IPS DF 19.7 (cell line): ENCODE measurements around the gene ECM2.

ENCODE experiments used
- DNase-seq: peaks from one replicate; pipeline ENCODE4 v3.0.0-alpha.2; 2013; ENCODE audit warnings: low read depth, low spot score

ECM2 gene

GRCh38 chr9:92501671-92502393, 34.0 kb downstream of the ECM2 start:
- DNase-seq = no peak

GRCh38 chr9:92500725-92501124, 35.1 kb downstream of the ECM2 start:
- no peak for DNase-seq

- DNase-seq = no peak
Observed at GRCh38 chr9:92499701-92500100, 36.1 kb downstream of the ECM2 start.

DNA sequence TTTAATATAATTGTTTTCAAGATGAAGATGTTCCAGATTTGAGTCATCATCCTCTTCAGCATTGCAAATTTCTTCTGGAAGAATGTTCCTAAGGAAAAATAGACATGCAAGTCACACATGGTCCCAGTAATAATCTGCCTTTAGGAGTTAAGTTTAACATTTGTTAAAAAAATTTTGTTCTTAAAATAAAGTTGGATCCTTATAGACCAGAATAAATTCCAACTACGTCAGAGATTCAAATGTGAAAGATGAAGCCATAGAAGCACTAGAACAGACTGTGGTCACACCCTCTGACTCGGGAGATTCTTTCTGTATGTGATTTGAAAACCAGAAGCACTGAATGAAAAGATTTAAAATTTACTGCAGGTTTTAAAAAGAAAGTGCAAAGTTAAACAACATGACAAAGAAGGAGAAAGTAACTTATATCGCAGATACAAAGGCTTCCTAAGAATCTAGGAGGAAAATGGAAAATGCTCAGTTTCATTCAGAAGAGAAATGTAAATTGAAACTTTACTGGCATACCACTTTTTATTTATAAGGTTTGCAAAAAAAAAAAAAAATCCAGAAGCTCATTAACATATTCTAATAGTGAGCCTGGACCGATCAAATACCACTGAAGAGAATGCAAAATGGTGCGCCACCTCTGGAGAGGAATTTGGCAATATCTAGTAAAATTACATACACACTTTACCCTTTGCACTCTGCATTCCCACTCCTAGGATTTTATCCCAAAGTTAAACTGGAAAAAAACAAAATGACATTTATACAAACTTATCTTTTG, 39.2 kb downstream of the ECM2 start:
- no peak for DNase-seq

- DNase-seq = no peak
Observed at GRCh38 chr9:92494856-92495255, 40.9 kb downstream of the ECM2 start.

DNA sequence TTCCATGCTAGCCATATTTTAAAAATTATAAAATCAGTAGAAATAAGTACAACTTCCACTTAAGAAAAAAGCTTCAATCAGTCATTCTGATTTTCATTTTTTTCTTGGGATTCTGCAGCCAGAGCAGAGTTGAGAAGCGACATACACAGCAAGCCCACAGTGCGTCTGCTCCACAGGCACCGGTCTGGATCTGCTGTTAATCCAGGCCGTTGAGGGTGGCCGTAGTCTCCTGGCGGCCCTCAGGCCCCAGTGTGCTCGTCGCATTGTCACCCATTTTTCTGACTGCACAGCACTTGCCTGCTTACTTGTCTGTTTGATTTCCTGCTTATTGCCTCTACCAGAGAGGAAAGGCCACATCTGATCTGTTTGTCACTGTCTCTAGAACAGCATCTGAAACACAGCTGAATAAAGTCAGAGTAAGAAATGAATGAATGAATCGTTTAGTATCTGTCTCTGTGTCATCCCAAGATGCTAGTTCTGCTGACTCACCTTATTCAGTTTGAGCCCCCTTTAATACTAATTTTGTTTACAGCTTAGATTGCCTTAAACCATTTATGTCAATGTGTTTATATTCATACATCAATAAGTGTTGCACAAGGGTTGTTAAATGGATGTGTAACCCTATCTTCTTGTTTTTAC, 41.9 kb downstream of the ECM2 start:
- no peak for DNase-seq

- no peak for DNase-seq
Observed at GRCh38 chr9:92492781-92493401, 42.9 kb downstream of the ECM2 start.

DNA sequence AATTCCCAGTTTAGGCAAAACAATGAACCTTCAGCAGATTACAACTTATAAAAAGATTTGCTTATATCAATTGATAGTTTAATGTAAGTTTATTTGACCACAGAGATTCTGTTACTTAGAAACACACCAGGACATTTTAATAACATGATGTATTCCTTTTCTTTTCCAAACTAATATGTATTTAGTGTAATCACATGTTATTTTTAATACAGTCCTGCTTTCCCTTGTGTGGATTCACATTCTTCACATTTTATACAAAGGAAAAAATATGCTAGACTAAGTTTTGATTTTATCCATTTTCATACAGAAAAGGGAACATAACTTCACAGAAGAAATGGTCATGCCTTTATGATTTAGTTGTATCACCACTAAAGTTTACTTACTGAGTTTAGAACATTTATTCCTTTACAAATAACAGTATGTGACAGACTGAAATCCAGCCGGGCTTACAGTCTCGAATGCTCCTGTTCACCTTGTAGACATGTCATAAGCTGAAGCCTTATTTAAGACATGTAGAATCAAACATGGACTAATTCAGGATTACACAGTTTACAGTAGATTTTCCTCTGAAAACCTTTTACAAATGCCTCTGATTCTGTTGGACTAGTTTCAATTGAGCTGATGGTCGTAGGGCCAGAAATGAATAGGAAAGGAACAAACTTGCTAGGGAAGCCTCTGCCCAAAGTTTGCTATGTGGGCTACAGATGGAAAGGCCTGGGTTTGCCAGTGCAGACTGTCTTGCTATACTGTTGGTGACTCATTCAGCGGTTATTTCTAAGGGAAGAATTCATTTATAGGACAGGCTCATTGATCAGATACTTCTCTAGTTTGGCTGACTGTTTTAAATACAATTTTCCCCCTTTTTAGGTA, 46.9 kb downstream of the ECM2 start:
- DNase-seq = no peak

DNA sequence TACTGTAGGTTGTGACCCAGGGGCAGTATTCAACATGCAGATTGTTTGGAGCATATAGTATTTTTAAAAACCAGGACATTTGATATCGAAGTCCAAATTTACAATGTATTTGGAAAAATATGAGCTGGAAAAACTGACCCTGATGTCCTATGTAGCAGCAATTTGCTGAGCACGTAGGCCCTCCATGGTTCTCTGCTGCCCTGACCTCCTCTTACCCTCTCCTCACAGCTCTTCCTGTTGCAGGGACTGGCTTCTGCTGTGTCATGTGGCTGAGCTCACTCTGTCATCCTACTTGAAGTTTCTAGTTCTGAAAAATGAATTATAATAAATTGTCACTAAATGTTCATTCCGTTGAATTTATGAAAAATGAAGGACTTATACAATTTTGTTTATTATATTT, 49.4 kb downstream of the ECM2 start:
- DNase-seq = no peak

DNA sequence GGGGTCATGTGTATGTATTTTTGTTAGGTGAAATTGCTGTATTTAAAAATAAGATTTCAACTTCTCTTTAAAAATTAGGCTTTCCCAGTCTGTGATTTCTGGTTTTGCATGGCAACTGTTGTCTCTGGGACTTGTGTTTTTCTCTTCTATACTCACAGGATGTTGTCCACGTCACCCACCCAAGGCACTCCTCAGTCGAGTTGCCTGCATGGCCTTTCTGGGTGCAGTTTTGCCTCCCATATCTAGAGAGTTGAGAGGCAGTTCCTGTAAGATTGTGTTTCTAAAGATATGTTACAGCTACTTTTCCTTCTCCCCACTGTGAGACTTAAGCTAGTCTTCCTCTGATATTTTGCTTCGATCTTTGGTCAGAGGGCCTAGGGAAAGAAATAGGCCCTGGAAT, 51.2 kb downstream of the ECM2 start:
- no peak for DNase-seq

DNA sequence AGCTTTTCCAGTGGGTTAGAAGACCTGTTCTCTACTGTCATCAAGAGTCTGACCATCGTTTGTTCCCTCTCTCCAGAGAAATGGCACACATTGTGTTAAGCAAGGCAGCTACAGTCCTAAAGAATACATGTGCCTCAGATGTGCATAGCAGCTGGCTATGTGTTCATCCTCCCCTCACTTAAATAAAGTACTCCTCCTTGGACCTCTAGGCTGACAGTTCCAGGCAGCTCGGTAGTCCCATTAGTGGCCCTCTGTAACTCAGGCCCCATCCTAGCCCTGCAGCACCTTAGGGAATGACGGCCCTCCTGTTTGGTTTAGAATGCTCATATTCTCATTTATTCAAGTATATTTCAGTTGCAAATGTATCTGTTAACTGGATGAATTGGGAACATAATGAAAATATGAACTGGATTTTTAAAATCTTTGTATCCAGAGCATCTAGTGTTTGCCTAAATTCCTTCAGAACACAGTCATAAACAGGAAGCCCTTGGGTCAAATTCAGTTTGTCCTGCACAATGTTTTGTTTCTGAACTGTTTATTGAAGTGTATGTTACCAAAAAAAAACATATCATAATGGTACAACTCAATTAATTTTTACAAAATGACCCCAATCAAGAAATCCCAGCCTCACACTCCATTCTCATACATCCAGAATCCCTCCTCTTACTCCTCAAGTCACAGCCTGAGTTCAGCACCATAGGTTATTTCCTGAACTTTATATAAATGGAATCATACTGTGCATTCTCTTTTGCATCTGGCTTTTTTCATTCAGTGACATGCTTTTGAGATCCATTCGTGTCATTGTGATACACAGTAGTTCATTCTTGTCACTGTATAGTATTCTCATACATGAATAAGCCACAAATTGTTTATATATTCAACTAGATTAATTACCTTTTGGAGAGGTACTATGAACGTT, 51.9 kb downstream of the ECM2 start:
- DNase-seq = no peak

DNA sequence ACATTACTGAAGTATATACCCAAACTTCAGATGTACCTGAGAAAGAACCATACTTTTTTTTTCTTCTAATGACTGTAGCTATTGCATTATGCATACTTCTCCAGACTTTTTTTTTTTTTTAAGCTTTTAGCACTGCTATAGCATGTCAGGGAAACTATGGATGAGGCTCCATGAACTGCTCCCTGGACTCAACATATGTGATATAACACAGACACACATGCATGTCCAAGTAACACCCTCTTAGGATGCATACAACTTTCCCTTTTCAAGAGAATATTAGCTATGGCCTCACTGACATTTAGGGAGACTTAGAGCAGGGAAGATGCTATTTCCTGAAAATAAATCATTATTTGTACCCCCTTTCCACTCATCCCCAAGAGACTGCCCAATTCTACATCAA, 53.0 kb downstream of the ECM2 start:
- DNase-seq = no peak

- no peak for DNase-seq
Observed at GRCh38 chr9:92482329-92482728, 53.5 kb downstream of the ECM2 start, which contains the start of gene ASPN. ASPN (minus strand) TSS chr9:92482506.

DNA sequence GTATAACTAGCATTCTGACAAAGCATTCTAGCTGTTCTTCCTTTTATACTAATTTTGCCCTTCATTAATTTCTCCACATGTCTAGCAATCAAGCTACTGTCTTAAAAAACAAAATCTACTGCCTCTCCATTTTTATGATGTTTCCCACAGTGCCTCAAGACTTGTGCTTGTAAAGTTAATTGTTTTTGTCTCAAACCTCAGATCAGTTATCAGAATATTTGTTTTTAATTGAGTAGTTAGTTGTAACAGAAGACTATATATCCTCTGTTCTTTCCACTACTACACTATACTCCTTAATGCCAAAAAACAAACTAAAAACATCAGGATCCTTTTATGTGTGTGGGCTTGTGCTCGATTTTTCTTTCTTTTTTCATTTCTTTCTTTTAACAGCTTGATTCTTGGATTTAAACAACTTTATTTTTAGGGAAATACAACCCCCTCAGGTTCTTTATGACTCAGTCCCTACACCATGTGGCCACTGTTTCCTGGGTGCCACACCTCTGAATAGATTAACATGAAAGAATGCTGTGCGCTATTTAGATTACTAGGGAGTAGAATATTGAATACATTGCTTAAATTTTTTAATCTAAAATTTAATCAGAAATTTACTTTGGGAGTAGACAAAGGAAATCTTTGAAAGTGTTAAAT, 54.7 kb downstream of the ECM2 start:
- no peak for DNase-seq

DNA sequence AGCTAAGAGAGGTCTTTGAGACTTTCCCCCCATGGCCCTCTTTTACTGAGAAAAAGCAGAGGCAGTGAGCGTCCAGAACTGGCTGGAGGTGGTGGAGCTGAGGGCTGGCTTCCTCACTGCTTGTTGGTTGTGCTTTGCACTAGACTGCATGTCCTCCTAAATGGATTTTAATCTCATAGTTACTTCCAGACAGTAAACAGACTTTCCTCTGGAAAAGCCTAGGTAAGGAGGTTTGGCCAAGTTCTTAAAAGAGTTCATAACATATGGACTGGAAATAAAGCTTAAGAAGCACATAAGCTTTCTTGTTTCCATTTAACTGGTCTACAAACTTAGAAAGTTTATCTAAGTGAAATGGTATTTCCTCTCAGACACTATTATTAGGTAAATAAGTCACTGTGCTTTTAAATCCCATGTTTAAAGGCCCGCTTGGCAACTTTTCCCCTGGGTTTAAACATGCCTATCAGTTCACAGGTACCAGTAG, 55.5 kb downstream of the ECM2 start:
- DNase-seq = no peak

GRCh38 chr9:92479346-92479745, 56.4 kb downstream of the ECM2 start:
- DNase-seq = no peak

- DNase-seq = no peak
Observed at GRCh38 chr9:92478783-92479182, 57.0 kb downstream of the ECM2 start.

DNA sequence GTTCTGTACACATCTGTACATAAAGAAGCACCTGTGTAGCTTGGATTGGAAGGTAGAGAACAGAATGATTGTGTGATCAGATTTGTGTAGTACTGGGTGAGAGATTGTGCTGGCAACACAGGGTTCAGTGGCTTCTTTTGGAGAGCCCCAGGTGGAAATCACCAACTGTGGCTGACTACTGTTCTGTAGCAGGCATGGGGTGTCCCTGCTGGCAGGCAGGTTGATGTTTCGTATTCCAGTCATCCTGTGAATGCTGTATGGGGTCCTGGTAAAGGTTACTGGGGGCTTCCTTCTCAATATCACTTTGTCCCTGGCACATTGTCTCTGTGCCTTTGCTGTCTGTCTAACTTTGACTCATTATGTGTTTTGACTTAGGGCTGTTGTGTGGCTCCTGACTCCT, 58.8 kb downstream of the ECM2 start:
- no peak for DNase-seq

GRCh38 chr9:92474587-92474986, 61.2 kb downstream of the ECM2 start:
- no peak for DNase-seq

DNA sequence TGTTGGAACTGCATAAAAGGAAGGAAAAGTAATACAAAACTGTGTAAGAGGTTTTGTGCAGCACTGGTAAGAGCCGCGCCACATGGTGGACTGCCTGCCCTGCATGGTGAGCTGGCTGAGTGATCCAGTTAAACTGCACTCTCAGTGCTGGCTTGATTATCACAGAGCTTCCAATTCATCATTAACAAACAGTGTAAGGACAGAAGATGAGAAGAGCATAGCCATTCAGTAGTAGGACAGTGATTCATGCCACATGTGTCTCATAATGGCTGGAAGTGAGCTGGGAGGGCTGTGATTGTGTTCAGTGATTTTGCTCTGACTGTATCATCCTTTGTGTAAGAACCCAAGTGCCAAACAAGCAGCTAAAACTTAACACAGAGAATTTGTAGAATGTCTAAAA, 67.6 kb downstream of the ECM2 start:
- DNase-seq = no peak
